ENCODE data around the gene ZNF813.
"Not testable (repeated sequence)": the region's sequence is repeated elsewhere in the genome, so short reads cannot be mapped to it uniquely, and the experiment has no call there.

Gene ZNF813

GRCh38 chr19:53463263-53463662 is 4.3 kb upstream of the ZNF813 start:
- TF ChIP-seq POLR2A (IDR thresholded peaks at IDR 0.05; ENCODE audit: extremely low read depth, insufficient read length) (no peak), MYC (IDR thresholded peaks at IDR 0.05; ENCODE audit: low read depth, low read length) (no peak)
- no peak overlapping the region for H3K4me3 ChIP-seq (ENCODE audit: low read depth, low read length)
- DNase-seq (ENCODE audit: low read depth), result no peak

GRCh38 chr19:53466726-53467484 is 628 bp upstream of the ZNF813 start:
- DNase-seq (ENCODE audit: low read depth), result no peak
- H3K4me3 ChIP-seq (ENCODE audit: low read depth, low read length), result peak overlapping the region; percentile 48
- TF ChIP-seq CTCF (IDR thresholded peaks at IDR 0.05; ENCODE audit: low read depth, low read length) (no peak), POLR2A (IDR thresholded peaks at IDR 0.05; ENCODE audit: extremely low read depth, insufficient read length) (no peak)

GRCh38 chr19:53468628-53469027 is 1.1 kb downstream of the ZNF813 start:
- peak overlapping the region; percentile 83 for H3K4me3 ChIP-seq (ENCODE audit: low read depth, low read length)
- DNase-seq (ENCODE audit: low read depth), result not testable (repeated sequence)

GRCh38 chr19:53471916-53472315 is 4.4 kb downstream of the ZNF813 start:
- no peak for DNase-seq (ENCODE audit: low read depth)
- H3K4me3 ChIP-seq (ENCODE audit: low read depth, low read length), result no peak overlapping the region
- TF ChIP-seq MAX (IDR thresholded peaks at IDR 0.05; ENCODE audit: low read depth, low read length) (no peak), POLR2A (IDR thresholded peaks at IDR 0.05; ENCODE audit: extremely low read depth, insufficient read length) (no peak), CTCF (IDR thresholded peaks at IDR 0.05; ENCODE audit: low read depth, low read length) (no peak), MYC (IDR thresholded peaks at IDR 0.05; ENCODE audit: low read depth, low read length) (no peak)

GRCh38 chr19:53474832-53475231 is 7.3 kb downstream of the ZNF813 start:
- DNase-seq (ENCODE audit: low read depth); H3K4me3 ChIP-seq (ENCODE audit: low read depth, low read length): not testable (repeated sequence)

- not testable (repeated sequence) for DNase-seq (ENCODE audit: low read depth)
Measured at GRCh38 chr19:53475470-53475869, 7.9 kb downstream of the ZNF813 start.

GRCh38 chr19:53483751-53484150 is 16.2 kb downstream of the ZNF813 start:
- not testable (repeated sequence) for H3K4me3 ChIP-seq (ENCODE audit: low read depth, low read length); DNase-seq (ENCODE audit: low read depth)

More at GRCh38 chr19:53475470-53475869, 7.9 kb downstream of the ZNF813 start:
- H3K4me3 ChIP-seq (ENCODE audit: low read depth, low read length), result not testable (repeated sequence)

- TF ChIP-seq MYC (IDR thresholded peaks at IDR 0.05; ENCODE audit: low read depth, low read length), result no peak
- TF ChIP-seq POLR2A (IDR thresholded peaks at IDR 0.05; ENCODE audit: extremely low read depth, insufficient read length), result no peak
- no peak for TF ChIP-seq CTCF (IDR thresholded peaks at IDR 0.05; ENCODE audit: low read depth, low read length)
- no peak for TF ChIP-seq MAX (IDR thresholded peaks at IDR 0.05; ENCODE audit: low read depth, low read length)
- no peak for DNase-seq (ENCODE audit: low read depth)
- H3K4me3 ChIP-seq (ENCODE audit: low read depth, low read length), result no peak overlapping the region
Measured at GRCh38 chr19:53485046-53486004, 17.8 kb downstream of the ZNF813 start.

All from NB4 (cell line).